GM23248 (cell line): ENCODE results near the gene ARHGAP8.

Experiments
- EZH2 ChIP-seq: fragments of 200-600 bp; sonication (generic); IDR thresholded peaks from 2 replicates; pipeline ENCODE4 v1.6.1; 2018; ENCODE audit warnings: antibody characterized with exemption, mild to moderate bottlenecking; ENCODE audit not compliant: insufficient read depth, poor library complexity, severe bottlenecking
- EZH2phosphoT487 ChIP-seq: fragments of 200-600 bp; sonication (generic); IDR thresholded peaks from 2 replicates; pipeline ENCODE4 v1.6.1; 2018; ENCODE audit warnings: antibody characterized with exemption, moderate library complexity, mild to moderate bottlenecking, low read depth; ENCODE audit not compliant: insufficient read depth

GRCh38 chr22:44759001-44759400 is 6.6 kb downstream of the ARHGAP8 start:
- no peak for TF ChIP-seq EZH2
- TF ChIP-seq EZH2phosphoT487: no peak
